NB4 (cell line): Measurements from ENCODE around the gene ZNF865.

Experiments used
- DNase-seq: peaks from one replicate; pipeline ENCODE4 v3.0.0; 2010; ENCODE audit warnings: low read depth
- H3K4me3 ChIP-seq: one replicate; pipeline ENCODE4 v1.5.1; 2011; ENCODE audit warnings: mild to moderate bottlenecking, low read depth, low read length, moderate library complexity
- CTCF ChIP-seq: IDR thresholded peaks from one replicate; pipeline ENCODE4 v1.5.1; 2012; ENCODE audit warnings: low read depth, low read length
- MAX ChIP-seq: IDR thresholded peaks from 2 replicates; pipeline ENCODE4 v1.6.1; 2011; ENCODE audit warnings: low read depth, low read length
- MYC ChIP-seq: IDR thresholded peaks from 2 replicates; pipeline ENCODE4 v1.6.1; 2011; ENCODE audit warnings: low read depth, low read length
- POLR2A ChIP-seq: IDR thresholded peaks from 2 replicates; pipeline ENCODE4 v1.6.1; 2011; ENCODE audit warnings: mild to moderate bottlenecking; ENCODE audit not compliant: insufficient read length; ENCODE audit errors: extremely low read depth

ZNF865 gene

GRCh38 chr19:55644842-55645511, 39.5 kb downstream of the ZNF865 start:
- TF ChIP-seq CTCF = no peak
- no peak for TF ChIP-seq MYC
- TF ChIP-seq MAX = no peak
- TF ChIP-seq POLR2A = no peak
- H3K4me3 ChIP-seq = peak overlapping the region; percentile 78
- no peak for DNase-seq

- no peak for DNase-seq
- H3K4me3 ChIP-seq = no peak overlapping the region
- TF ChIP-seq MYC = no peak
- no peak for TF ChIP-seq CTCF
- no peak for TF ChIP-seq POLR2A
- TF ChIP-seq MAX = no peak
Observed at GRCh38 chr19:55645512-55645881, 40.0 kb downstream of the ZNF865 start.

- no peak for TF ChIP-seq MYC
- no peak for TF ChIP-seq MAX
- no peak for TF ChIP-seq CTCF
- TF ChIP-seq POLR2A = no peak
- DNase-seq = no peak
- peak overlapping the region; percentile 46 for H3K4me3 ChIP-seq
Observed at GRCh38 chr19:55646889-55647731, 41.7 kb downstream of the ZNF865 start.

GRCh38 chr19:55647732-55648584, 42.5 kb downstream of the ZNF865 start, which contains the start of gene CCDC106:
Gene CCDC106 (plus strand): TSS chr19:55648212. CDS start chr19:55649047, 835 bp downstream.
- peak within 1 kb of the TSS; percentile 46 for H3K4me3 ChIP-seq
- no peak for TF ChIP-seq CTCF
- TF ChIP-seq MYC = no peak
- TF ChIP-seq POLR2A = no peak
- no peak for TF ChIP-seq MAX
- peak; percentile 65 for DNase-seq

- DNase-seq = no peak
- peak overlapping the region; percentile 46 for H3K4me3 ChIP-seq
- TF ChIP-seq MAX = no peak
Observed at GRCh38 chr19:55648585-55649267, 43.3 kb downstream of the ZNF865 start.
